ENCODE measurements around the gene OR10H3.
"Not testable (repeated sequence)": the region's sequence is repeated elsewhere in the genome, so short reads cannot be mapped to it uniquely, and the experiment has no call there.

The OR10H3 gene

GRCh38 chr19:15740785-15741184 lies 3.0 kb downstream of the OR10H3 start:
- DNase-seq (ENCODE audit: low read depth): no peak
- no peak for TF ChIP-seq CTCF (IDR thresholded peaks at IDR 0.05; ENCODE audit: control insufficient read depth, extremely low read depth, insufficient read depth)
- no peak overlapping the region for H3K4me3 ChIP-seq (ENCODE audit: low read depth, low read length)

GRCh38 chr19:15748239-15748638 lies 10.5 kb downstream of the OR10H3 start:
- no peak for DNase-seq (ENCODE audit: low read depth)
- no peak for TF ChIP-seq CTCF (IDR thresholded peaks at IDR 0.05; ENCODE audit: control insufficient read depth, extremely low read depth, insufficient read depth)
- no peak overlapping the region for H3K4me3 ChIP-seq (ENCODE audit: low read depth, low read length)

- no peak for DNase-seq (ENCODE audit: low read depth)
- no peak overlapping the region for H3K4me3 ChIP-seq (ENCODE audit: low read depth, low read length)
- no peak for TF ChIP-seq CTCF (IDR thresholded peaks at IDR 0.05; ENCODE audit: control insufficient read depth, extremely low read depth, insufficient read depth)
Measured at GRCh38 chr19:15758379-15758778, 20.6 kb downstream of the OR10H3 start.

- H3K4me3 ChIP-seq (ENCODE audit: low read depth, low read length): no peak overlapping the region
- peak; percentile 30 for TF ChIP-seq CTCF (IDR thresholded peaks at IDR 0.05; ENCODE audit: control insufficient read depth, extremely low read depth, insufficient read depth)
- DNase-seq (ENCODE audit: low read depth): no peak
Measured at GRCh38 chr19:15759962-15760565, 22.3 kb downstream of the OR10H3 start.

- DNase-seq (ENCODE audit: low read depth): no peak
- TF ChIP-seq CTCF (IDR thresholded peaks at IDR 0.05; ENCODE audit: control insufficient read depth, extremely low read depth, insufficient read depth): no peak
- no peak overlapping the region for H3K4me3 ChIP-seq (ENCODE audit: low read depth, low read length)
Measured at GRCh38 chr19:15769586-15769985, 31.8 kb downstream of the OR10H3 start.

GRCh38 chr19:15774159-15774558 lies 36.4 kb downstream of the OR10H3 start:
- not testable (repeated sequence) for DNase-seq (ENCODE audit: low read depth); H3K4me3 ChIP-seq (ENCODE audit: low read depth, low read length)

- DNase-seq (ENCODE audit: low read depth): no peak
- TF ChIP-seq CTCF (IDR thresholded peaks at IDR 0.05; ENCODE audit: control insufficient read depth, extremely low read depth, insufficient read depth): no peak
- H3K4me3 ChIP-seq (ENCODE audit: low read depth, low read length): no peak overlapping the region
Measured at GRCh38 chr19:15775249-15775648, 37.5 kb downstream of the OR10H3 start.
